ENCODE measurements around the gene MORN1.

DNA sequence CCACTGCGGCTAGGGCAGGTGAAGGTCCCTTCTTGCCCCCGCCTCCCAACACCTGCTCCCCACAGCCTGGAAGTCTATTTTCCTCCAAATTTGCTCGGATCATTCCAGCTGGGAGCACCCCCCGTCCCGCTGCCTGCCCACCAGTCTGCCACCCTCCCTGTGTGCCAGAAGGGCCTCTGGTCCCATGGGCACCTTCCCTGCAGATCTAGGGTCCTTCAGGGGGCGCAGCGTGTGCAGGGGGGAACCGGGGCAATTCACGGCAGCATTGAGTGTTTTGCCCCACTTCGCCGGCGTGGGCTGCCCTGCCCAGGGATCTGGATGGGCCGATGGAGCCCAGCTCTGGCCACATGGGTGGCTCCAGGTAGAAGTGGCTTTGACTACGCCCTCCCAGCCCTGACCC, 47.3 kb upstream of the MORN1 start:
- TF ChIP-seq, protein P1, sequence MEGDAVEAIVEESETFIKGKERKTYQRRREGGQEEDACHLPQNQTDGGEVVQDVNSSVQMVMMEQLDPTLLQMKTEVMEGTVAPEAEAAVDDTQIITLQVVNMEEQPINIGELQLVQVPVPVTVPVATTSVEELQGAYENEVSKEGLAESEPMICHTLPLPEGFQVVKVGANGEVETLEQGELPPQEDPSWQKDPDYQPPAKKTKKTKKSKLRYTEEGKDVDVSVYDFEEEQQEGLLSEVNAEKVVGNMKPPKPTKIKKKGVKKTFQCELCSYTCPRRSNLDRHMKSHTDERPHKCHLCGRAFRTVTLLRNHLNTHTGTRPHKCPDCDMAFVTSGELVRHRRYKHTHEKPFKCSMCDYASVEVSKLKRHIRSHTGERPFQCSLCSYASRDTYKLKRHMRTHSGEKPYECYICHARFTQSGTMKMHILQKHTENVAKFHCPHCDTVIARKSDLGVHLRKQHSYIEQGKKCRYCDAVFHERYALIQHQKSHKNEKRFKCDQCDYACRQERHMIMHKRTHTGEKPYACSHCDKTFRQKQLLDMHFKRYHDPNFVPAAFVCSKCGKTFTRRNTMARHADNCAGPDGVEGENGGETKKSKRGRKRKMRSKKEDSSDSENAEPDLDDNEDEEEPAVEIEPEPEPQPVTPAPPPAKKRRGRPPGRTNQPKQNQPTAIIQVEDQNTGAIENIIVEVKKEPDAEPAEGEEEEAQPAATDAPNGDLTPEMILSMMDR (IDR thresholded peaks at IDR 0.05): no peak
- no peak for TF ChIP-seq POLR2A (IDR thresholded peaks at IDR 0.05)
